HepG2 (cell line): ENCODE results near the gene SLC11A1. TPM values are rescaled to one million over a fixed set of nuclear protein-coding genes. Genes with fewer than 3 reads are reported as not detected.

Experiments
- AHR ChIP-seq: IDR thresholded peaks from 2 replicates; pipeline ENCODE4 v1.6.1; 2018; ENCODE audit warnings: missing genetic modification reagents, missing compliant biosample characterization
- AKAP8 ChIP-seq: sonication (generic); formaldehyde crosslinking; IDR thresholded peaks from 2 replicates; pipeline ENCODE4 v1.5.1; 2020; ENCODE audit warnings: mild to moderate bottlenecking, missing genetic modification reagents
- DNMT3B ChIP-seq: conservative IDR thresholded peaks from 2 replicates; pipeline ENCODE4 v1.6.1; 2016; ENCODE audit warnings: missing biosample characterization, control low read depth
- DR1 ChIP-seq: sonication (generic); formaldehyde crosslinking; IDR thresholded peaks from 2 replicates; pipeline ENCODE4 v1.8.0; 2021; ENCODE audit warnings: mild to moderate bottlenecking, missing genetic modification reagents, inconsistent platforms
- FOSL2 ChIP-seq: sonication (generic); formaldehyde crosslinking; IDR thresholded peaks from 2 replicates; pipeline ENCODE4 v1.4.0; 2020; ENCODE audit warnings: missing genetic modification reagents
- KDM1A ChIP-seq: IDR thresholded peaks from 2 replicates; pipeline ENCODE4 v1.6.1; 2016; ENCODE audit warnings: missing compliant biosample characterization
- MAZ ChIP-seq, 2 experiments: sonication (generic) in 1 of 2; formaldehyde crosslinking in 1 of 2; IDR thresholded peaks; 2 replicates each; pipeline versions ENCODE4 v1.5.0 to v1.6.1; 2012 to 2020; ENCODE audit warnings: low read depth in 2 of 2, mild to moderate bottlenecking in 2 of 2, borderline replicate concordance in 1 of 2, improper control_type of control experiment in 1 of 2, low read length in 1 of 2, missing genetic modification reagents in 1 of 2, moderate library complexity in 1 of 2
- SMAD9 ChIP-seq: sonication (generic); formaldehyde crosslinking; IDR thresholded peaks from 2 replicates; pipeline ENCODE4 v1.5.1; 2020; ENCODE audit warnings: mild to moderate bottlenecking, missing genetic modification reagents
- SMYD3 ChIP-seq: sonication (generic); formaldehyde crosslinking; IDR thresholded peaks from 2 replicates; pipeline ENCODE4 v1.8.1; 2023; ENCODE audit warnings: mild to moderate bottlenecking, missing genetic modification reagents
- SPEN ChIP-seq: sonication (generic); formaldehyde crosslinking; IDR thresholded peaks from 2 replicates; pipeline ENCODE4 v1.5.1; 2020; ENCODE audit warnings: low read depth, mild to moderate bottlenecking, missing genetic modification reagents
- XRCC5 ChIP-seq: fragments of 200-400 bp; formaldehyde crosslinking; optimal IDR thresholded peaks from 2 replicates; pipeline ENCODE3; 2017; ENCODE audit warnings: mild to moderate bottlenecking, low read length
- ZMAT3 ChIP-seq: sonication (generic); formaldehyde crosslinking; conservative IDR thresholded peaks from 2 replicates; pipeline ENCODE4 v1.7.0; 2021; ENCODE audit warnings: missing genetic modification reagents
- ZNF264 ChIP-seq: sonication (generic); formaldehyde crosslinking; IDR thresholded peaks from 2 replicates; pipeline ENCODE4 v1.4.0; 2020; ENCODE audit warnings: missing genetic modification reagents
- ZNF790 ChIP-seq: sonication (generic); formaldehyde crosslinking; IDR thresholded peaks from 2 replicates; pipeline ENCODE4 v1.8.0; 2022; ENCODE audit warnings: missing genetic modification reagents, mild to moderate bottlenecking, borderline replicate concordance
- ZNF83 ChIP-seq: sonication (generic); formaldehyde crosslinking; IDR thresholded peaks from 2 replicates; pipeline ENCODE4 v1.4.0; 2020; ENCODE audit warnings: missing genetic modification reagents, mild to moderate bottlenecking, borderline replicate concordance
- ZSCAN30 ChIP-seq: sonication (generic); formaldehyde crosslinking; IDR thresholded peaks from 2 replicates; pipeline ENCODE4 v1.5.0; 2020; ENCODE audit warnings: mild to moderate bottlenecking, missing genetic modification reagents
- polyA plus RNA-seq, 8 experiments: library from polyadenylated mRNA; depleted of rRNA in 3 of 8; stranded (reverse) in 7 of 8; unstranded in 1 of 8; fragments of >200 nt; fragmentation: Illumina TruSeq in 4 of 8; extraction: Trizol in 4 of 8; gene quantifications; 2 replicates each; pipeline versions ENCODE4 v1.2.1 to v1.2.3, GENCODE V29; 2011 to 2016; ENCODE audit warnings: low read depth in 4 of 8, missing spikeins in 1 of 8, mixed read lengths in 1 of 8; ENCODE audit not compliant: insufficient read depth in 1 of 8
- total RNA-seq, 5 experiments: library from RNA; depleted of rRNA; stranded (reverse); fragments of >200 nt; fragmentation: Illumina TruSeq; extraction: Trizol; gene quantifications; 2 replicates each; pipeline ENCODE4 v1.2.3, GENCODE V29; 2016; ENCODE audit warnings: low read depth in 1 of 5
- TF ChIP-seq, protein P1 (sequence below): sonication (generic); formaldehyde crosslinking; IDR thresholded peaks from 2 replicates; pipeline ENCODE4 v1.4.0; 2020; ENCODE audit warnings: mild to moderate bottlenecking, low read depth, missing genetic modification reagents
- TF ChIP-seq, protein P2 (sequence below): sonication (generic); formaldehyde crosslinking; IDR thresholded peaks from 2 replicates; pipeline ENCODE4 v1.4.0; 2020; ENCODE audit warnings: mild to moderate bottlenecking, missing genetic modification reagents
- TF ChIP-seq, protein P3 (sequence below): sonication (generic); formaldehyde crosslinking; IDR thresholded peaks from 2 replicates; pipeline ENCODE4 v1.8.1; 2023; ENCODE audit warnings: mild to moderate bottlenecking, moderate library complexity, missing genetic modification reagents

The SLC11A1 gene
- total and polyA plus RNA-seq, 2 of the 13 experiments (the other 11 are each of a cell fraction or from before 2014, with no cell fraction given) = 0.33 to 2.3 TPM

- TF ChIP-seq, protein P1, sequence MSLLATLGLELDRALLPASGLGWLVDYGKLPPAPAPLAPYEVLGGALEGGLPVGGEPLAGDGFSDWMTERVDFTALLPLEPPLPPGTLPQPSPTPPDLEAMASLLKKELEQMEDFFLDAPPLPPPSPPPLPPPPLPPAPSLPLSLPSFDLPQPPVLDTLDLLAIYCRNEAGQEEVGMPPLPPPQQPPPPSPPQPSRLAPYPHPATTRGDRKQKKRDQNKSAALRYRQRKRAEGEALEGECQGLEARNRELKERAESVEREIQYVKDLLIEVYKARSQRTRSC (CRISPR knock-in tag) = no peak
- no peak for TF ChIP-seq MAZ (IDR thresholded peaks at IDR 0.05; ENCODE audit: borderline replicate concordance, low read depth, low read length)
- TF ChIP-seq MAZ (CRISPR knock-in tag; IDR thresholded peaks at IDR 0.05; ENCODE audit: low read depth) = peak; percentile 18; the same call in 1 of the 2 replicates
- TF ChIP-seq SMYD3 = no peak
- no peak for TF ChIP-seq DR1 (CRISPR knock-in tag)
- no peak for TF ChIP-seq SPEN (CRISPR knock-in tag)
- peak; percentile 88 for TF ChIP-seq FOSL2 (CRISPR knock-in tag)
- TF ChIP-seq DNMT3B (CRISPR knock-in tag) = 0 out of 2 replicates have a peak, but pooled peaks have one; percentile 56
- TF ChIP-seq AKAP8 (CRISPR knock-in tag) = no peak
- TF ChIP-seq, protein P2, sequence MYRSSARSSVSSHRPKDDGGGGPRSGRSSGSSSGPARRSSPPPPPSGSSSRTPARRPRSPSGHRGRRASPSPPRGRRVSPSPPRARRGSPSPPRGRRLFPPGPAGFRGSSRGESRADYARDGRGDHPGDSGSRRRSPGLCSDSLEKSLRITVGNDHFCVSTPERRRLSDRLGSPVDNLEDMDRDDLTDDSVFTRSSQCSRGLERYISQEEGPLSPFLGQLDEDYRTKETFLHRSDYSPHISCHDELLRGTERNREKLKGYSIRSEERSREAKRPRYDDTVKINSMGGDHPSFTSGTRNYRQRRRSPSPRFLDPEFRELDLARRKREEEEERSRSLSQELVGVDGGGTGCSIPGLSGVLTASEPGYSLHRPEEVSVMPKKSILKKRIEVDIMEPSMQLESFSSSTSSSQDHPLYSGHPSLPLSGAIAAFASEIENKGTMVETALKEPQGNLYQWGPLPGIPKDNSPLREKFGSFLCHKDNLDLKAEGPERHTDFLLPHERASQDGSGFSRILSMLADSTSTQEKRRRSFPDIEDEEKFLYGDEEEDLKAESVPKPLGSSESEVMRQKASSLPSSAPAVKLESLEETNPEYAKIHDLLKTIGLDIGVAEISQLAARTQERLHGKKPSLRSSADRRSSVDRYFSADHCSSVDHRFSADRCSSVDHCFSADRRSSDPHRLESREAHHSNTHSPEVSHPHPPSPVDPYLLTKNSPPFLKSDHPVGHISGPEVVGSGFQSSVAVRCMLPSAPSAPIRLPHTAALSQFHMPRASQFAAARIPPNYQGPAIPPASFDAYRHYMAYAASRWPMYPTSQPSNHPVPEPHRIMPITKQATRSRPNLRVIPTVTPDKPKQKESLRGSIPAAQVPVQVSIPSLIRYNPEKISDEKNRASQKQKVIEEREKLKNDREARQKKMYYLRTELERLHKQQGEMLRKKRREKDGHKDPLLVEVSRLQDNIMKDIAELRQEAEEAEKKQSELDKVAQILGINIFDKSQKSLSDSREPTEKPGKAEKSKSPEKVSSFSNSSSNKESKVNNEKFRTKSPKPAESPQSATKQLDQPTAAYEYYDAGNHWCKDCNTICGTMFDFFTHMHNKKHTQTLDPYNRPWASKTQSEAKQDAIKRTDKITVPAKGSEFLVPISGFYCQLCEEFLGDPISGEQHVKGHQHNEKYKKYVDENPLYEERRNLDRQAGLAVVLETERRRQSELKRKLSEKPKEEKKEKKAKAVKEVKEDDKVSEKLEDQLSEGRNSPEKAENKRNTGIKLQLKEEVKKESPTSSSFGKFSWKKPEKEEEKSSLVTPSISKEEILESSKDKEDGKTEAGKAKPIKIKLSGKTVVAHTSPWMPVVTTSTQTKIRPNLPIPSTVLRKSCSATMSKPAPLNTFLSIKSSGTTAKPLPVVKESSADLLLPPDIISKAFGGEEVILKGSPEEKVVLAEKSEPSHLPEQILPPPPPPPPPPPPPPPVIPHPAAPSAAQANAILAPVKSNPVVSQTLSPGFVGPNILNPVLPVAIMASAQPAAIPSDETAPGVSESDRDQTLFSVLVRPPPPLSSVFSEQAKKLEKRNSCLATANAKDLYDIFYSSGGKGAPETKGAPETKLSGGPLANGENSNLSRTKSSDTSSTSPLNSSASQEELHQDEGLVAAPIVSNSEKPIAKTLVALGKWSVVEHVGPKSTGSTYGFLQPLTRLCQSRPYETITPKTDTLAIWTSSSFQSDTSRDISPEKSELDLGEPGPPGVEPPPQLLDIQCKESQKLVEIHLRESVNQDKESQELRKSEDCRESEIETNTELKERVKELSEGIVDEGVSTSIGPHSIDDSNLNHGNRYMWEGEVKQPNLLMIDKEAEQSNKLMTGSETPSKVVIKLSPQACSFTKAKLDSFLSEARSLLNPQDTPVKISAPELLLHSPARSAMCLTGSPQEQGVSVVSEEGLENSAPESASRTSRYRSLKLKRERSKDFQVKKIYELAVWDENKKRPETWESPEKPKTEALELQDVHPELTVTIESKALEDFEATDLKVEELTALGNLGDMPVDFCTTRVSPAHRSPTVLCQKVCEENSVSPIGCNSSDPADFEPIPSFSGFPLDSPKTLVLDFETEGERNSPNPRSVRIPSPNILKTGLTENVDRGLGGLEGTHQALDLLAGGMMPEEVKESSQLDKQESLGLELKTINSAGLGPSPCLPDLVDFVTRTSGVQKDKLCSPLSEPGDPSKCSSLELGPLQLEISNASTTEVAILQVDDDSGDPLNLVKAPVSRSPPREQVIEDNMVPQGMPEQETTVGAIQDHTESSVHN (CRISPR knock-in tag) = no peak
- TF ChIP-seq ZSCAN30 = no peak
- TF ChIP-seq, protein P3, sequence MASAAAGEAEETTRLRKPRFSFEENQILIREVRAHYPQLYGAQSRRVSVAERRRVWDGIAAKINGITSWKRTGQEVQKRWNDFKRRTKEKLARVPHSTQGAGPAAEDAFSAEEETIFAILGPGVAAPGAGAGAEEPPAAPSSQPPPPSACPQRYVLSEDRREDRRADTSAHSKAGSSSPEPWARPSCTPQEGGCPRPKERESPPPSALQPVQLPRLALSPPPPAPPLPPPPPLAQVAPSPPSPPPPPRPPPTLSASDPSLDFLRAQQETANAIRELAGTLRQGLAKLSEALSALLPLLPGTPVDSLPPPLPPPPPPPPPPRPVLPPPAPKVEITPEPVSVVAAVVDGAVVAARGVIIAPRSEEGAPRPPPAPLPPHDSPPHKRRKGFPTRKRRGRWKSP (CRISPR knock-in tag) = 0 out of 2 replicates have a peak, but pooled peaks have one; percentile 34
- TF ChIP-seq ZMAT3 (CRISPR knock-in tag) = no peak; the same call in 1 of the 2 replicates
- TF ChIP-seq KDM1A (CRISPR knock-in tag) = 0 out of 2 replicates have a peak, but pooled peaks have one; percentile 20
- no peak; the same call in 1 of the 2 replicates for TF ChIP-seq AHR (CRISPR knock-in tag)
- TF ChIP-seq XRCC5 = peak; percentile 25
- no peak for TF ChIP-seq ZNF264
- 0 out of 2 replicates have a peak, but pooled peaks have one; percentile 14 for TF ChIP-seq ZNF790 (CRISPR knock-in tag)
- peak; percentile 92; the same call in 1 of the 2 replicates for TF ChIP-seq ZNF83 (CRISPR knock-in tag)
- peak; percentile 91; the same call in 1 of the 2 replicates for TF ChIP-seq SMAD9 (CRISPR knock-in tag)
These were observed 4.7 kb downstream of the SLC11A1 start (continued) for GRCh38 chr2:218386505-218387368.
